HG02763 (cell line): Measurements from ENCODE around the gene IDH3A.

Experiments
- ATAC-seq: cut with Tn5 transposase; IDR thresholded peaks from one replicate; pipeline ENCODE4 v1.9.1; 2021; ENCODE audit warnings: mild to moderate bottlenecking, moderate library complexity; ENCODE audit not compliant: unreplicated experiment

Gene IDH3A

DNA sequence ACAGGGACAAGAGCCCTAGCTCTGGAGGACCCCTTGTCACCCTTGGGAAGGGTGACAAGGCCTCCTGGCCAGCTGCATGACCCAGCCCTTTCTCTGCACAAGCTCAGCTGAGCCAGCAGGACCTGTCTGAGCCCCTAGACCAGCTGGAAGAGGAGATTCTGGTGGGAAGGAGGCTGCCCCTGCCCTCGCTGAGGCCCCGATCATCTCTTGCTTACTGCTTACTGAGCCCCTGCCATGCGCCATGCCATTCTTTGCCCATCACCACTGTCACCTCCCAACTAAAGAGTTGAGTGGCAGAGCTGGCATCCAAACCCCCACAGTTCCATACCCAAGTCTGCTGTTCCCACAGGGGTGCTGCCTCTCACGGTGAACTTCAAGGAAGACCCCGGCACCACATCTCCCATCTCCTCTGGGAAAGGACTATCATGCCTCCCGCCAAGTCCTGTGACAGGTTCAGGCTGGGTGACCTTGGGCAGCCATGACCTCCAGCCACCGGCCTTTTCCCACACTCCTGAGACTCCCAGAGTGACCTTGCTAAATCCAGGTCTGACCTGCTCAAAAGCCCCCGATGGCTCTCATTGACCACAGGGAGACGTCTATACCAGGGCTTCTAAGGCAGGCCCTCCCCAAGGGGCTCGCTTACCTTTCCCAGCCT, 51.2 kb downstream of the IDH3A start:
- ATAC-seq: no peak

DNA sequence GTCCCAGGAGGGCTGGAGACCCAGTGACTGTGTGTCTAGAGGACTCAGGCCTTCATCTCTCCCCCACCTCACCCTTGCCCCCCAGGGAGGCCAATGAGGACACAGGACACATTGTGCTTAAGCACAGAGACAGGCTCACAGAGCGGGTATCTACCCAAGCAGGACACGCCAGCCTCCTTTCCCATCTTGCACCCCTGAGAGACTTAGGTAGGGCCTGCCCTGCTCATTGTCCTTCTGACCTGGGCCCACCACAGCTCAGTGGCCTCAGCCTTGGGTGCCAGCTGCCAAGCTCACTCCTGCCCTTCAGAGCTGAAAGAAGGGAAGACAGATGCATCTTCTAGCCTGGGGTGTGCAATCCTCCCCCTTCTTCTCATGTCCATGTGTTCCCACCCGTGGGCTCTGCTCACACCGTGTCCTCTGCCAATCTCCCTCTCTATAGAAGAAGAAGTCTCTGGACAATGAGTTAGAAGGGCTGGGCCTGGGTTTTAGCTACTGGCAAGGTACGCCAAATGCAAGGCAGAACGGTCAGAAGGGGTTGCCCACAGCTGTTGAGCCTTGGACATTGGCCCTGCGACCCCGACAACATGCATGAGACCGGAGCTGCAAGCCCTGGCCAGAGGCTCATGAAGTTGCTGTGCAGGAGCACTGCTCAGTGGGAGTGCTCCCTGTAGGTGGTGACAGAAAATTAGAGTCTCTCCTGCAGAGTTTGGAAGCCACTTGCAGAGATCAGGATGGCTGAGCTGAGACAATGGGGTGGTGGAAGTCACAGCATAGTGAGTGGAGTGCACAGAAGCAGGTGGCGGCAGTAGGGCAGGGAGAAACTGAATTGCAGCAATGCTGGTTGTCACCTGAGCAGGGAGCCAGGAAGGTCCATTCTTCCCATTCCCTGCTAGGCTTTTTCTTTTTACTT, 52.4 kb downstream of the IDH3A start:
- ATAC-seq: no peak

DNA sequence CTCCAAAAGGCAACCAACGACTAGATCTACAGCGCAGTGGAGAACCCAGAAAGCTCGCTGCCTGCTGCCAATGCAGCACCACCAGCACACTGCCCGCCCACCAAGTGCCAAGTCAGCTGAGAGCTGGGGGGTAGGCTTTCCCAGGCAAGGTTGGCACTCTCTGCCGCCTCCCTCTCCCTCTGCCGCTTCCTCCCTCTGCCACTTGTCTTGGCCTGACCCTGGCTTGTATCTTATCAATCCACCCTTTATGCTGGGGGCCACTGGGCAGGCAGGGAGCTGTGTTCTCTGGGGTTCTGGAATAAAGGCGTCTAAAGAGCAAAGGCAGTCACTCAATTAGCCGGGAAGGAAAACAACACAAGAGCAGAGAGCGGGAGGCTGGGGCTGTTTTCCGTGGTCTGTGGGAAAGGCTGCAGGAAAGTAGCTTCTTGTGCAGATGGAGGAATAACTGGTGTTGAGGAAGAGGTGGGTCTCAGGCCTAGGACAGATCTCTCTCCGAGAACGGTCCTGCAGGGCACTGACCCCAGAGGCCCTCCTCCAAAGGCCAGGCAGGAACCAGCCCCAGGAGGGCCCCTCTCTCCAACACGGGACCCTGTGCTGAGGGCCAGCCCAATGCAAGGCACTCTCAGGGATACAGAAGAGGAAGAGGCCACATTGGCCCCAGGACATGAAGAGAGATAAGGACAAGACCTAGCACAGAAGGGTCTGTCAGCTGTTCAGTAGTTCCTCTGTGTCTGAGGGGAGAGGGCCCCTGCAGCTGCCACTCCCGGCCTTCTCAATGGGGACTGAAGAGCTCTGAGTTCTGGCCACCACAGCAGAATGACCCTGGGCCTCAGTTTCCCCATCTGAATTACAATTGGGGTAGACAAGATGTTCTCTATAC, 54.4 kb downstream of the IDH3A start:
- no peak for ATAC-seq

DNA sequence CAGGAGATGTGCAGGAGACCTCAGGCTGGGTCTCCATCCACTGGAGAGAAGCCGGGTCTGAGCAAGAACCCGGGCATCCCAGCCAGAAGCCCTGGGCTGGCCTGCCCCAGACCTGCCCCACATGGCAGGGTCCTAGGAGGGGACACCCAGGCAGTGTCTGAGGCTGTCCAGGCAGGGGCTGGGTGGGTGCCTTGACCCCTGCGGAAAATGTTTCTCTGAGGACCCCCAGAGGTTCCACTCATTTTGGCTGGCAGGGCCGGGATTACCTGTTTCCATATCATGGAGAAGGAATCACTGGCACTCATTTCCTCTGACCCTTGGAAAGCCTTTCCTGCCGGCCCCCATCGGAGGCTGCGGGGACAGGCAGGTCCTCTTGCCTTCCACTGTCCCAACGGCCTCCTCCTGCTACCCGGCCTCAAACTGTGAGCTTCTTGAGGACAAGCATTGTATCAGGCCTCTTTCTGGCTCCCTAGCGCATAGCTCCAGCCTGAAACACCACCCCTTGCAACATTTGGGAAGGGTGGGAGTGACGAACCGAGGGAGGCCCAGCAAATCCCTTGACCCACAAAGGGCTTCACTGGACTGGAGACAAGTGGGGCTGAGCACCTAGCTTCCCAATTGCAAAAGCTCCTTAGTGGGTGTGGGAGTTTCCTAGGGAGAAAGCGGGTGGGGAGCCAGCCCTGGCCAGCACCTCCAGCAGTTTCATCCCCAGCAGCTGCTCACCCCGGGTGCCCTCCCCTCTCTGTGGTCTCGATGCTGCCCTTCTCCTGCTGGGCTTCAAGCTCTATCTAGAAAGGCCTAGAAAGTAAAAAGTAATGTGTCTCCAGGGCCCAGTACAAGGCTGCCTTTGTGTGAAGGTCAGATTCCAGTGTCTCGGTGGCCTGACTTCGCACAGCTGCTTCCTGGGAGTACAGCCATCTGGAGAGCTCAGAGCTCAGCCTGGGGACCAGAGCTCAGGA, 55.5 kb downstream of the IDH3A start:
- ATAC-seq: no peak

DNA sequence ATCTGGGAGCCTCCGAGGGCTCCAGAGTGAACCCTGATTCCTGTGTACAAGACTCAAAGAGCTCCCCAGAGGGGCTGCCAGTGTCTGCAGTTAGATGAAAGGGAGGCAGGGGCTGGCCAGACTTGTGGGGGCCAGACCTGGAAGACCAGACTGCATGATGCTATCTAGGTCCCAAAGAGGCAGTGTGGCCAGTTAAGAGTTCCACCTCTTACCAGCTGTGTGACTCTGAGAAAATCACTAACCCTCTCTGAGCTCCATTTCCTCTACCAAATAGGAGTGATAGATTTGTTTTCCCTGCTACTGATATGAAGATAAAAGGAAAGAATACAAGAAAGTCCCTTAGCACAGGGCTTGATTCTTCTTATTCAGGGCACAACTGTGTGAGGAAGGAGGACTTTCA, 56.2 kb downstream of the IDH3A start:
- no peak for ATAC-seq

DNA sequence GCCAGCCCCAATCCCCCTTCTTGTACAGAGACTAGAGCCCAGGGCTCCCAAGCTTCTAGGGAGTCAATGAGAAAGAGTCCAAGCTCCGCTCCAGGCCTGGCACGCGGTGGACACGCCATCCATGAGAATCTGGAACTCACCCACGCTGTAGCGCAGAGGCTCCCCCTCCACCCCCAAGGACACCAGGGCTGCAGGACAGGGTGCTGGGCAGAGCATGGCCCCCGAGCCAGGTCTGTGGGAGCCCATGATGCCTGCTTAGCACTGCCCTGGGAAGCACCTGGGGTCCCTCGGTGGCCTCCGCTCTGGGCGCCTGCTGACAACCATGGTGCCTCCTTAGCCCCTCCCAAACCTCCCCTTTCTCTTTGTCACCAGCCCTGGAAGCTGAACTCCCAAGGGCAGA, 56.7 kb downstream of the IDH3A start:
- no peak for ATAC-seq

DNA sequence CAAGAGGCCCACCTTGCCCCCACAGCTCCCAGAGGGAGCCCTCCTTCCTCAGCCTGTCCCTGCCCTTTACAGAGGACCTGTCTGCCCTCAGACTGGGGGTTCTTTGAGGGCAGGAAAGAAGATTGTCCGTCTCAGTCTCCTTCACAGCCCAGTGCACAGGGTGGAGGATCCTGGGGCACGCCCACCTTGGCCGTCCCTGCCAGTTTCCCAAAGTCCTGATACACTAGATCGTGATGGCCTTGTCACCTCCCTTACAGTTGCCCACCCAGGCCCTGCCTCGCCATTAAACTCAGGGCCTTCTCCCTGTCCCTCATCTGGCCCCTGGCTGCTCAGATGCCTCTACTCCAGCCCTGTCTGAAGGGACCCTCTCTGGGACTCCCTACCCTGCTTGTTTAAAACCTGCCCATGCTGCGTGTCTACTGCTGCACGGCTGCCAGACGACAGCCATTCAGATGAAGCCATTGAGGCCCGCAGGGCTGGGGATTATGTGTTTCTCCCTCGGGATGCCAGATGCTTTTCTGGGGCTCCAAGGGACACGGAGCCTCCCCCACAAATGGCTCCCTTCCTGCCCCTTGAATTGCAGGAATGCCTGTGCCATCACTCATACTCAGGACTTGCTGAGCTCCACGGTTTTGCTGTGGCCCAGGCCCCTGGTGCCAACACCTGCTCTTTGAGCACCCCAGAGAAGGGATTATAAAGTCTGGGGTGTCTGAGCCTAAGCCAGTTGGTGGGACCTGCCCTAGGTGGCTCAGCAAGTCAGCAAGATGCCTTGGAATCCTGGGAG, 57.4 kb downstream of the IDH3A start:
- no peak for ATAC-seq

DNA sequence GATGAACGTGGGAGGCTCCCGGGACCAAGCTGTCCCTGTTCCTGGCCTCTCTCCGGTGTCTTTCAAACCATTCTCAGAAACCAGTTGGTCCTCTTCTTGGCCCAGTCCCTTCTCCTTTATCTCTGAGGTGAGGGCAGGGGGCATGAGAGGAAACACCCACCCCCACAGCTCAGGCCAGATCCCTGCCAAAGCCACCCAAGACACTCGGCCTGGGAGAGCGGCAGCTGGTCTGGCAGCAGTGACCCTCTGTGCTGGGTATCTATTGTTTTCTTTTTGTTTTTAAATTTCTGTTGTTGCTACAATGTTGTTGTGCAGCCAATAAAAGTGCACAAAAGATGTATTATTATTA, 57.9 kb downstream of the IDH3A start:
- no peak for ATAC-seq

DNA sequence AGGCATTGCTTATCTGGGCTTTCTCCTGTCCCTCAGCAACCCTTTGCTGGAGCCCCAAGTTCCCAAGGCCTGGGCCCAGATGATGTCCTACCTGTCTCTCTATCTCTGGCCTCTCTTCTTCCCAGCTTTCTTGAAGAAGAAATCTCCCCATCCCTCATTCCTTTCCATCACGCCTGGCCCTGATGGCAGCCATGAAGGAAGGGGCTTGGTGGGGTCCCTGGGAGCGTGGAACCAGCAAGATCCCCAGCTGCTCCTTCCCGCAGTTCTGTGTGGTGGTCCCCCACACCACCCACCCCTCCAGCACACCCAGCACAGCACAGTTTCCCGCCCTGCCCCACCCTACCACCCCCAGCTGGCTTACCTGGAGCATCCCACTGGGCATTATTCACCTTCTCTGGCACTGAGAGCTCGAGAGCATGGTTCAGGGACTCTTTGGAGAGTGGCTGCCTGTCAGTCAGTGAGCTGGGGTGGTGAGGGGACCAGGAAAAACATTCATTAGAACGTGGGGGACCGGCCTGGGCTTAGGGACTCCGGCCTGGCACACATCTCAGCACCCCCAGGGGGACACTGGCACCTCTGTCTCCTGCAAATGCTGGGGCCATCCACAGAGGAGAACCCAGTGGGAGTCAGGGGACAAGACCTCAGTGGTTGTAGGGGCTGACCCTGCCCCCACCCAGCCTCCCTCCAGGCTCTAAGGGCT, 58.6 kb downstream of the IDH3A start:
- ATAC-seq: no peak

DNA sequence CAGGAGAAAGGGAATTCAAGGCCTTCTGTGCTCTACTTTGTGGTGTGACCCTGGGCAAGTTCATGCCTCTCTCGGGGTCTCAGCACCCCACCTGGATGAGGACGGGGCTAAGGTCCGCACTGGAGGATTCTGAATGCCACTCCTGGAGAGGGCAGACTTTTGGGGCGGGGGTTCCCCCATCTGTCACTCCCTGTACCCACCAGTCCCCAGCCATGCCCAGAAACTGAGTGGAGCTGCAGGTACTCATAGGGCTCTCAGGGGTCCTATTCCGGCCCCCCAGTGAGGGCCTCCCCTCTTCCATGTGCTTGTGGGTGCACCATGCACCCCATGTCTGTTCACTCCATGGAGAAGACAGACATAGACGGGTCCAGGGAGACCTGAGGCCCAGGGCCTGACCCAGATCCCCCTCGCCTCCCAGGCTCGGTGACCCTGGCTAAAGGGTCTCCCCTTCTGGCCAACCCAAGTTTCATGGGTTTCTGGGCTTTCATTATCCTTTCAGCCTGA, 59.2 kb downstream of the IDH3A start:
- ATAC-seq: no peak

DNA sequence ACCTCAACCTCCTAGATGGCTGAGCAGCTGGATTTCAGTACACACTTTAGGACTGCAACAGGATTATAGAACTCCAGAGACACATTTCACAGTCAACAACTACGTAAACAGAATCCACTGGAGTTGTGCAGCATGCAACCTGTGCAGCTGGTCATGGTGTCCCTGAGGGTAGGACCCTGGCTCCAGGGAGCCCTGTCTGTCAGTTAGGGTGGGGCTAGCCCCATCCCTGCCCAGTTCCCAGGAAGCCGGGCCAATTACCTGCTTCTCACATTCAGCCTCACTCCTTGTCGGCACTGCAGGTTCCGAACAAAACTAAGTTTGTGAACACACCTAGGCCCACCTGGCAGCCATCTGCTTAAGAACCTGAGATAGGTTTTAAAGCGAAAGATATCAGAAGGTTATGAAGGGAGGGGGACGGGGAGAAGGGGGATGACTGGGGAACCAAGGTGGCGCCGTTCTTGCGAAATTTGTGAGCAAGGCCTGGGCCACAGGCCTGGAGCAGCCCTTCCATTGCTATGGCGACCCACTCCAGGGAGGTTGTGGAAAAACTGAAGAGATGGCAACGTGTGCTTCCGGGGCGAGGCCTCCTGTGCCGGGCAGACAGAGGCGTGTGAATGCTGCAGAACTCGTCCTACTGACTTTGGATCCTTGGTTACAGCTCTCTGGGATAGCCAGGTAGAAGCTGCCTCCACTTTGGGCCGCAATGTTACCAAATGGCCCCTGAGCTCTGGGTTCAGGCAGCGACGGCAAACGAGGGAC, 59.9 kb downstream of the IDH3A start:
- ATAC-seq: no peak

DNA sequence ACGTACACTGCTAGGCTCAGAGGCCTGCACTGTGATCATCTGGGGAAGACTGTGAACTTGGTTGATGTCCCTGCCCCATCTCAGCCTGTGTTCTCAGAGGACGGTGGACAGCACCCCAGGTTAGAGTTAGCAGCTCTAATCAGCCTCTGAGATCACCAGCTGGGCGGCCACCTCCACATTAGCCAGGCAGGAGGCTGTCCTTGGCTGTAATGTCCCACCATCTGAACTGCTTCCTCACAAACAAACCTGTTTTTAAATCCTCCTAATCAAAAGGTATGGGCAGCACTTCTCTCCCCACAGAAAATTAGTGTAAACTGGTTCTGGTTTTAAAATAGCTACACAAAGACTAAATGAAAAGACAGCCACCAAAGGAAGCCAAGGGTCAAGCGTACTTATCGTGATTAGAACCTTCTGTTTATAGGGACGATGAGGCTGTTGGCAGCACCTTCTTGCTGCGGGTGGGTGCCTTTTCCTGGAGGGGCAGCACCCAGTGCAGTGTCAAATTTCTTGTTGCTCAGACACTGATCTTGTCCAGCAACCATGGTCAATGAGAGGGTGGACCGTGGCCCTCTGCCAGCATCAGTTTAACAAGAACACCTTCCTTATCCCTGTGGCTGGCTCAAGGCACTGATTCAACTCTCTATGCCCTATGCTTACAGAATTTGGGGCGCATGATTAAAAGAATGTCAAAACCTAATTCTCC, 60.6 kb downstream of the IDH3A start:
- no peak for ATAC-seq

DNA sequence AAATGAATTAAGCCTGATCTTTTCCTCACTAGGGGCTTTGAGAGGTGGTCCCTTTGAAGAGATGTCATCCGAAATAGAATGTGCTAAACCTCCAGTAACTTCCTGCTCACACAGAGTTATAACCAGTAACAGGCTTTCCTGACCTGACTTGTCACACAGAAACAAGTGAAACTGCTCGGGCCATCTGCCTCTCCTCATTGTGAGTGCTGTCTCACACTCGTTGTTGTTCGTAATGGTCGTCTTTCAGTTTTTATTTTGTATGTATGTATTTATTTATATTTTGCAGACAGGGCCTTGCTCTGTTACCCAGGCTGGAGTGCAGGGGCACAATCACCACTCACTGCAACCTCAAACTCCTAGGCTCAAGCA, 61.2 kb downstream of the IDH3A start:
- ATAC-seq: no peak

DNA sequence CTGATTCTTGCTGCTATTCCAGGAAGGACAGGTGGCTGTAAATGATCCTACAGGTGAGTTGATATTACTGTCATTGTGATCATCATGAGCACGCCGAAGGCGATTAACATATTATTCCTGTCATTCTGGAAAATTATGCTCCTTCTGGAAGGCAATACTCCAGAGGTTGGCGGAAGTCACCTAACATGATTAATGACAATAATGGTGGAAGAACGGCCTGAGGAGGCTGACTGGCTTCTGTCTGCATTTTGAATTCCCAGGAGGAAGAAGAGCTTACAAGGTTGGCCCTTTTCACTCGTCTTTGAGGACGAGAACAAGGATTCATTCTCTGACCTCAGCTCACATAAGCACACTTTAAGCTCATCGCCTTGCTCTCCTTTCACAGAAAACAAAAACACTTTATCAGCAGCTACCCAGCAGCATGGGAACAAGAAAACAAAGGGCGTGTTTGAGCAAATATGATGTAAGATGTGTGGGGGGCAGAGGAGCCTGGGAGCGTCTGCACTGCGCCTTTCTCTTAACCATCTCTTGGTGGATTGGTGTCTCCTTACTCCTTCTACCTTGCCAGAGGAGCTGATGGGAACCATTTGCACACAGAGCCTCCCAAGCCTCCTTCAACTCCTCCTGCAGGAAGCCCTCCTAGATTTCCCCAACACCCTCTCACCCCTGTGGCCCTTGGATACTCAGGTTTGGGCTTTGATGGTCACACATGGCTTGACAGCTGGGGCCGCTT, 62.2 kb downstream of the IDH3A start:
- ATAC-seq: no peak

DNA sequence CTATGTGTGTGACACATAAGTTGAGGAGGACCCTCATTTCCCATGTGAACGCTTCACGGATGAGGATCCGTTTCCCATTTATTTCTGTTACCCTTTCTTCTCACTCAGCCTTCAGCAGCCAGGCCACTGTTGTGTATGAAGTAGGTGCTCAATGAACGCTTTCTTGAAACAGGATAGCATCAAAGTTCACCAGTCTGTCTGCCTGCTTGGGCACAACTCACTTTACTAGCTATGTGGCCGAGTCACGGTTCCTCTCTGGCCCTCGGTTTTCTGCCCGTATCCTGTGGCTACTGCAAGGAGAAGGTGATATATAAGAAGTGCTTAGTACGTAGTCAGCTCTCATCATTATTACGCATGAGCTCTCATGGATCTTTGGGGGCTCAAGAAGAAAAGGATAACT, 62.8 kb downstream of the IDH3A start:
- no peak for ATAC-seq

DNA sequence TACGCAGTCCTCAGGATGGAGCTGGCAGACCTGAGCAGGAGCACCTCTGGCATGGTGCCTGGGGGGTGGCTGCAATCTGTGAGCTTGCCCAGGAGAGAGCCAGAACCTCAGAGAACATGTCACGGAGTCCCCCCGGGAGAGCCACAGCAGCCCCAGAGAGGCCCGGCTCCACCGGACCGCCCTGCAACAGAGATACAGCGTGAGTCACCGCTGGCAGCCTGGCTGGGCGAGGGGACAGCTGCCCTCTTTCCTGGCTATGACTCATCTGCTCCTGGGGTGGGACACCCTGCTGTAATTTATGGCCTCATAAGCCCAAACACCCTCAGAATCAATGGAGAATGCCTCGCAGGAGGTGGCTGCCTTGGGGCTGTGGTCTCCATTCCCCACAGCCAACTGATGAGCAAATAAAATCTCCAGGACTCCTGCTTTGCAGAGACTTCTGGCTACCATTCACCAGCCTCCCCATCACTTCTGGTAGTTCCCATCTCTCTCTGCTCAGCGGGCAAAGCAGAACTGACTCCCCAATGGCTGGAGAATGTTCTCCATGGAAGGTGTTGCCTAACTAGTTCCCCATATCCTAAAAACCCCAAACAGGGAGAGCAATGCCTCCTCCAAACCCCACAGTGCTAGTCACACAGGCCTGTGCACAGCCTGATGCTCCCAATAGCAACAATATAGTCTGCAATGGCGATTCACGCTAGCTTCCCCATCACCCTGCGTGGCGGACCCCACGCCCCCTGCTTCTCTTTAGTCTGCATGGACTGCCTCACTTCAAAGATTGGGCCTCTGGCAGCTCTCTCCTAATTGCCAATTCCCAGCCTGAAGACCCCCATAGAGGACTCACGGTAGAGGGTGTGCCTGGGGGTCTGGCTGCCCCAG, 63.6 kb downstream of the IDH3A start:
- no peak for ATAC-seq
